CD4-positive, alpha-beta memory T cell (primary cell): ENCODE data around the gene ZRANB2. TPM values are rescaled to one million over a fixed set of nuclear protein-coding genes. Genes with fewer than 3 reads are reported as not detected.

Experiments
- CTCF ChIA-PET: fragments of 350-600 bp; sonication (Branson Sonifier 250); formaldehyde crosslinking; loops from one replicate; lab custom pipeline; 2021; ENCODE audit warnings: inconsistent platforms; ENCODE audit not compliant: partially characterized antibody; lab: Charles Lee
- POLR2A ChIA-PET: fragments of 350-600 bp; sonication (Branson Sonifier 250); formaldehyde crosslinking; loops from one replicate; lab custom pipeline; 2021; ENCODE audit not compliant: partially characterized antibody; lab: Charles Lee
- DNase-seq, 5 donors: peaks; one replicate each; pipeline versions ENCODE4 v3.0.0 to v3.0.0-alpha.2; 2020 to 2022; ENCODE audit warnings: mixed read lengths in 1 of 5
- H3K27ac ChIP-seq: one replicate; pipeline ENCODE4 v1.7.0; 2013; ENCODE audit warnings: low read depth, low read length
- H3K27me3 ChIP-seq: 2 replicates; pipeline ENCODE4 v1.7.0; 2013; ENCODE audit warnings: mild to moderate bottlenecking, low read length, moderate library complexity; ENCODE audit not compliant: insufficient read depth
- H3K36me3 ChIP-seq: 2 replicates; pipeline ENCODE4 v1.7.0; 2013; ENCODE audit warnings: mild to moderate bottlenecking, low read length, moderate library complexity; ENCODE audit not compliant: insufficient read depth
- H3K4me1 ChIP-seq: 2 replicates; pipeline ENCODE4 v1.7.0; 2013; ENCODE audit warnings: mild to moderate bottlenecking, low read length, moderate library complexity; ENCODE audit not compliant: insufficient read depth
- H3K4me3 ChIP-seq, 2 donors: one replicate each; pipeline ENCODE4 v1.7.0; 2013; ENCODE audit warnings: low read length in 2 of 2, mild to moderate bottlenecking in 1 of 2
- H3K9me3 ChIP-seq, 2 donors: one replicate each; pipeline ENCODE4 v1.7.0; 2013; ENCODE audit warnings: low read length in 2 of 2, control low read depth in 1 of 2; ENCODE audit not compliant: control insufficient read depth in 1 of 2
- H3K27ac Mint-ChIP-seq, 7 donors: one replicate each; pipeline ENCODE4 v1.8.0; 2020 to 2021; ENCODE audit warnings: mixed read lengths in 7 of 7, mild to moderate bottlenecking in 6 of 7, inconsistent platforms in 3 of 7, moderate library complexity in 3 of 7
- H3K27me3 Mint-ChIP-seq, 2 donors: one replicate each; pipeline ENCODE4 v1.8.0; 2020 to 2021; ENCODE audit warnings: mixed read lengths in 2 of 2
- H3K36me3 Mint-ChIP-seq, 2 donors: one replicate each; pipeline ENCODE4 v1.8.0; 2020 to 2021; ENCODE audit warnings: mixed read lengths in 2 of 2, inconsistent platforms in 1 of 2, mild to moderate bottlenecking in 1 of 2
- H3K4me1 Mint-ChIP-seq, 4 donors: one replicate each; pipeline ENCODE4 v1.8.0; 2020 to 2021; ENCODE audit warnings: mixed read lengths in 4 of 4, mild to moderate bottlenecking in 1 of 4
- H3K4me3 Mint-ChIP-seq, 8 donors: one replicate each; pipeline ENCODE4 v1.8.0; 2020 to 2021; ENCODE audit warnings: mixed read lengths in 8 of 8, mild to moderate bottlenecking in 7 of 8, moderate library complexity in 6 of 8, inconsistent platforms in 3 of 8
- H3K9me3 Mint-ChIP-seq, 8 donors: one replicate each; pipeline ENCODE4 v1.8.0; 2020 to 2021; ENCODE audit warnings: mixed read lengths in 8 of 8, mild to moderate bottlenecking in 5 of 8, inconsistent platforms in 3 of 8, moderate library complexity in 1 of 8
- intact Hi-C: fragments of 100-400 bp; cut with micrococcal nuclease; formaldehyde crosslinking; loops from one replicate; pipeline ENCODE4 v1.15.1; 2023
- polyA plus RNA-seq, 2 donors: library from polyadenylated mRNA; unstranded; fragments of 300-500 nt; fragmentation: Illumina TruSeq; gene quantifications; one replicate each; pipeline ENCODE4 v1.2.3, GENCODE V29; 2021
- total RNA-seq, 2 experiments: library from RNA; stranded (reverse); gene quantifications; one replicate each; pipeline ENCODE4 v1.2.3, GENCODE V29; 2021

ZRANB2 gene
- total and polyA plus RNA-seq, 4 experiments from 2014 or later: 45.5 to 159 (median 104) TPM

DNA sequence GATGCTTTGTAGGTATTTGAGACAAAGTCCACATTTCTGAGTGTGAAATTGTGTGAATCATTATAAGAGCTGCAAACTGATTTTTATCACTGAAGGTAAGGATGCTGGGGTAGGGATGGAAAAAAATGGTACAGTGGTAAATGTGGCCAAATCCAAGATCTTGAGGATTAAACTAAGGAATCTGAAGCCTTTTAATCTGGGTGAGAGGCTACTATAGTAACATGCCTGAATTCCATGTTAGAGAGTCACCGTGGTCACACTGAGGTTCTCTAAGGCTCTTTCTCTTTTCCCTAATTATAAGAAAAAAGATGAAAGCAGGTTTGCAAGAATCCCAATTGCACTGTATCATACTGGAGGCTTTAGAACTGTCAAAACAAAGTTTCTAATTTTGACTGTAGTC, 50.8 kb downstream of the ZRANB2 start:
- Histone ChIP-seq H3K4me1 (no peaks in the 10 kb centered on the region), H3K36me3 (no peaks in the 10 kb centered on the region), H3K4me3 (no peak overlapping the region), H3K27ac (no peak overlapping the region), H3K9me3 (no peaks in the 10 kb centered on the region), H3K27me3 (peaks cover 4% of the 10 kb centered on the region)
- H3K9me3 Mint-ChIP-seq: no peaks in the 10 kb centered on the region
- H3K4me3 Mint-ChIP-seq: no peak overlapping the region
- ChIA-PET POLR2A (no interaction called here), CTCF (no interaction called here)
- no peaks in the 10 kb centered on the region for H3K36me3 Mint-ChIP-seq
- no peak overlapping the region for H3K27ac Mint-ChIP-seq
- intact Hi-C loops: no loop called here
- no peak for DNase-seq
- H3K4me1 Mint-ChIP-seq: no peaks in the 10 kb centered on the region
- peaks cover 5 to 10% of the 10 kb centered on the region in 2 donors for H3K27me3 Mint-ChIP-seq

DNA sequence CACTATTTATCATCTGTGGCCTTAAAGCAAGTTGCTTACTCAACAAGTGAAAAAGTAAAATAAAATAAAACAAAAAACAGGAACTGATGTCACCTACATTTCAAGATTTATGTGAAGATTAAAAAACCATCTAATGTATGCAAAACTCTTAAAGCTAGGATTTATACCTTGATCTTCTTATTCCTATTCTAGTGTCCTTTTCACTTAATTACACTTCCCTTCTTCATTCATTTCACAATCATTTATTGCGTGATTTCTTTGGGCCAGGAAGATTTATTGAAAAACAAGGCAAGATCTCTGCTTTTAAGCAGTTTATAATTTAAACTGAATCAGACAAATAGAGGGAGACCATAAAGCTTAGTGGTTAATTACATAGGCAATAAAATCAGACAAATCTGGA, 51.9 kb downstream of the ZRANB2 start:
- H3K4me1 ChIP-seq: no peaks in the 10 kb centered on the region
- Mint-ChIP-seq H3K36me3 (no peaks in the 10 kb centered on the region), H3K4me3 (no peak overlapping the region), H3K4me1 (no peaks in the 10 kb centered on the region), H3K27ac (no peak overlapping the region), H3K27me3 (peaks cover 5 to 11% of the 10 kb centered on the region in 2 donors), H3K9me3 (no peaks in the 10 kb centered on the region)
- ChIA-PET POLR2A (no interaction called here), CTCF (no interaction called here)
- no peaks in the 10 kb centered on the region for H3K36me3 ChIP-seq
- H3K27ac ChIP-seq: no peak overlapping the region
- intact Hi-C loops: no loop called here
- DNase-seq: no peak
- H3K27me3 ChIP-seq: peaks cover 4% of the 10 kb centered on the region
- no peaks in the 10 kb centered on the region for H3K9me3 ChIP-seq
- H3K4me3 ChIP-seq: no peak overlapping the region

GRCh38 chr1:71027991-71028390, 52.8 kb downstream of the ZRANB2 start:
- Mint-ChIP-seq H3K36me3 (no peaks in the 10 kb centered on the region), H3K4me1 (no peaks in the 10 kb centered on the region), H3K4me3 (no peak overlapping the region), H3K27ac (no peak overlapping the region), H3K9me3 (no peaks in the 10 kb centered on the region), H3K27me3 (peaks cover 2 to 8% of the 10 kb centered on the region in 2 donors)
- ChIA-PET POLR2A (no interaction called here), CTCF (no interaction called here)
- intact Hi-C loops: no loop called here
- H3K36me3 ChIP-seq: no peaks in the 10 kb centered on the region
- no peak overlapping the region for H3K27ac ChIP-seq
- no peaks in the 10 kb centered on the region for H3K9me3 ChIP-seq
- no peak overlapping the region for H3K4me3 ChIP-seq
- H3K4me1 ChIP-seq: no peaks in the 10 kb centered on the region
- DNase-seq: no peak
- H3K27me3 ChIP-seq: peaks cover 4% of the 10 kb centered on the region

- H3K4me1 ChIP-seq: no peaks in the 10 kb centered on the region
- H3K36me3 ChIP-seq: no peaks in the 10 kb centered on the region
- Mint-ChIP-seq H3K9me3 (no peaks in the 10 kb centered on the region), H3K36me3 (no peaks in the 10 kb centered on the region), H3K27ac (no peak overlapping the region), H3K27me3 (peaks cover 2 to 8% of the 10 kb centered on the region in 2 donors), H3K4me1 (no peaks in the 10 kb centered on the region), H3K4me3 (no peak overlapping the region)
- H3K27ac ChIP-seq: no peak overlapping the region
- intact Hi-C loops: no loop called here
- H3K4me3 ChIP-seq: no peak overlapping the region
- no peaks in the 10 kb centered on the region for H3K9me3 ChIP-seq
- ChIA-PET CTCF (no interaction called here), POLR2A (no interaction called here)
- no peak for DNase-seq
- H3K27me3 ChIP-seq: peaks cover 4% of the 10 kb centered on the region
These were observed 54.7 kb downstream of the ZRANB2 start for GRCh38 chr1:71026093-71026492.

DNA sequence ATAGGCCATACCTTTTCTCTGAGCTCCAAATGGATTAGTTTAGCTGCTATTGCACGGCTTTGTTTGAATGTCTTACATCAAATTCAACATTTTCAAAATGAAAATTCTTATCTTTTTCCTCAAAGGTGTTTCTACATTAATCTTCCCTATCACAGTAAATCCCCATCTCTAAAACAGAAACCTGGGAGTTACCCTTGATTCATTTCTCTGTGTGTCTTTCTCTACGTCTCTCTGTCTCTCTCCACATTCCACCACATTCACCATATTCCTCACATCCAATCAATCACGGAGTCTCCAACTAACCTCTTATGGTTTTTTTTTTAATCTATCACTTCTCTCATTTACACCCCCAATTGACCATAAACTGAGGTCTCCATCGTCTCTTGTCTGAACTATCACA, 57.3 kb downstream of the ZRANB2 start:
- Histone ChIP-seq H3K36me3 (no peaks in the 10 kb centered on the region), H3K27me3 (peaks cover 4% of the 10 kb centered on the region), H3K4me1 (no peaks in the 10 kb centered on the region), H3K27ac (no peak overlapping the region), H3K9me3 (no peaks in the 10 kb centered on the region), H3K4me3 (no peak overlapping the region)
- H3K36me3 Mint-ChIP-seq: no peaks in the 10 kb centered on the region
- no peaks in the 10 kb centered on the region for H3K4me1 Mint-ChIP-seq
- ChIA-PET CTCF (no interaction called here), POLR2A (no interaction called here)
- H3K4me3 Mint-ChIP-seq: no peak overlapping the region
- peaks cover 2% of the 10 kb centered on the region in 2 donors for H3K27me3 Mint-ChIP-seq
- H3K27ac Mint-ChIP-seq: no peak overlapping the region
- DNase-seq: no peak
- no peaks in the 10 kb centered on the region for H3K9me3 Mint-ChIP-seq
- intact Hi-C loops: no loop called here

DNA sequence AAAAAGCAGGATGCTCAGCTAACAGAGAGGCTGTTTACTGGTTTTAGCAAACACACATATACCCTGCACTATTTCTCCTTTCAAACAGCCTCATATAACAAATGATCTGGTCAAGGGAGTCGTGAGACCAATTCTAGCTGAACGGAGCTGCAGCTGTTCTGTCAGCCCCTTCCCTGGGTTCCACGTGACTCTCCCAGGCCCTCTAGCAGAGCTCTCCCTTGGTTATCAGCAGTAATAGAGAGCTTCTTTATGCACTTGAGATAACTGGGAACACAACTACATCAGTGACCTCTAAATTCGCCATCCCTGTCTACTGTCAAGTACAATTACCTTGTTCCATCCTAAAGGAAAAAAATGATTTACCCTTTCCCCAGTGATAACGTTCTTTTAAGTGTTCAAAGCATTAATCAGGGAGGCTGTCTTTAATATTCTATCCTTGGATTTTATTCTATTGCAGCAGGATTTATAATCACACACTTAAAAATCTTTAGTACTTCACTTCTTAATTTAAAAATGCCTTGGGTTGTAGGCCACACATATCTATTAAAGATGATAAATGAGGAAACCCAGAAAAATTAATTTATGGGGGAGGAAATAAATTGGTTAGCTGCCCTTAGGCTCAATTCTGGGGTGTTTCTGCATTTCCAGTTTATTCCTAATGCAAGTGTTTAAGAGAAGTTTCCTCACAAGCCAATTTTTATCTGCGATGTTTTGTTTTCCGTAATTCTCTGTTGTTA, 61.4 kb downstream of the ZRANB2 start:
- Histone ChIP-seq H3K27me3 (no peaks in the 10 kb centered on the region), H3K27ac (no peak overlapping the region), H3K9me3 (no peaks in the 10 kb centered on the region), H3K4me1 (no peaks in the 10 kb centered on the region), H3K36me3 (no peaks in the 10 kb centered on the region), H3K4me3 (no peak overlapping the region)
- Mint-ChIP-seq H3K27me3 (peaks cover 6% of the 10 kb centered on the region in 2 donors), H3K4me3 (no peak overlapping the region), H3K4me1 (no peaks in the 10 kb centered on the region), H3K27ac (no peak overlapping the region), H3K36me3 (no peaks in the 10 kb centered on the region), H3K9me3 (no peaks in the 10 kb centered on the region)
- CTCF ChIA-PET: no interaction called here
- POLR2A ChIA-PET: no interaction called here
- no peak for DNase-seq
- intact Hi-C loops: no loop called here

DNA sequence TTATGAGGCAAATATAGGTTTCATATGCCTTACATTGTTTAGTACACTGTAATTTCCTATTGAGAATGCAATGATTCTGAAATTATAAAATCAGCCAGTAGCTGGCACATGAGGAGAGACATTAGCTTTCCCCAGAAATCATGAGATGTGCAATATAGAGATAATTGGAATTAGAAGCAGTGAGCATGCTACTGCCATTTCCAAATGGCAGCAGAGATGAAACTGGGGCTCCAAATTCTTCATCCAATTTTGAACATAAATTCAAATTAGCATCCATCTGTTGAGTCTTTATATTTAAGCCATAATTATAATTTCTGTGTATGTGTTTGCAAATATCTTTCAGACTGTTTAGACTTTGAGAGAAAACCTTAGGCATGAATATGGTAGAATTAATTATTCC, 62.0 kb downstream of the ZRANB2 start:
- Histone ChIP-seq H3K9me3 (no peaks in the 10 kb centered on the region), H3K4me1 (no peaks in the 10 kb centered on the region), H3K27ac (no peak overlapping the region), H3K27me3 (no peaks in the 10 kb centered on the region), H3K4me3 (no peak overlapping the region), H3K36me3 (no peaks in the 10 kb centered on the region)
- H3K36me3 Mint-ChIP-seq: no peaks in the 10 kb centered on the region
- no peaks in the 10 kb centered on the region for H3K4me1 Mint-ChIP-seq
- no peaks in the 10 kb centered on the region for H3K9me3 Mint-ChIP-seq
- intact Hi-C loops: no loop called here
- DNase-seq: no peak
- ChIA-PET POLR2A (no interaction called here), CTCF (no interaction called here)
- H3K4me3 Mint-ChIP-seq: no peak overlapping the region
- no peak overlapping the region for H3K27ac Mint-ChIP-seq
- H3K27me3 Mint-ChIP-seq: peaks cover 6 to 8% of the 10 kb centered on the region in 2 donors
